H1 (cell line): ENCODE measurements around the gene E2F3. TPM values are rescaled to one million over a fixed set of nuclear protein-coding genes. Genes with fewer than 3 reads are reported as not detected.
A peak's percentile ranks its signal among the peaks of the same experiment; 100 is the strongest.

Experiments used
- CTCF ChIA-PET: fragments of 300-600 bp; sonication (Branson Sonifier 250); formaldehyde crosslinking; loops from one replicate; lab custom pipeline; 2021; ENCODE audit not compliant: partially characterized antibody; lab: Charles Lee
- POLR2A ChIA-PET: fragments of 300-600 bp; sonication (Branson Sonifier 250); formaldehyde crosslinking; loops from one replicate; lab custom pipeline; 2021; ENCODE audit warnings: inconsistent platforms; ENCODE audit not compliant: partially characterized antibody; lab: Charles Lee
- DNase-seq, 2 experiments: peaks; one replicate each; pipeline versions ENCODE4 v3.0.0 to v3.0.0-alpha.2; 2010 to 2022; ENCODE audit warnings: low spot score in 2 of 2, low read depth in 1 of 2, mixed read lengths in 1 of 2
- FAIRE-seq: peaks from 2 replicates; lab custom pipeline; 2011; peaks lifted over from hg19 to GRCh38; lab: Jason Lieb, UNC
- H2AFZ ChIP-seq: 2 replicates; pipeline ENCODE4 v1.8.1; 2012; ENCODE audit warnings: low read length, inconsistent platforms
- H2AK5ac ChIP-seq: 2 replicates; pipeline ENCODE4 v1.6.1; 2013; ENCODE audit warnings: low read depth, low read length
- H2BK120ac ChIP-seq: replicated peaks from 2 replicates; pipeline ENCODE3; 2013; ENCODE audit warnings: low read depth, low read length, inconsistent platforms
- H2BK12ac ChIP-seq: 2 replicates; pipeline ENCODE4 v1.6.1; 2013; ENCODE audit warnings: low read depth, low read length
- H2BK15ac ChIP-seq: 2 replicates; pipeline ENCODE4 v1.6.1; 2013; ENCODE audit warnings: low read length
- H2BK20ac ChIP-seq: 2 replicates; pipeline ENCODE4 v1.6.1; 2013; ENCODE audit warnings: low read length
- H2BK5ac ChIP-seq: 2 replicates; pipeline ENCODE4 v1.6.1; 2013; ENCODE audit warnings: low read depth, low read length
- H3K14ac ChIP-seq: 2 replicates; pipeline ENCODE4 v1.6.1; 2013; ENCODE audit warnings: inconsistent platforms; ENCODE audit not compliant: insufficient read length
- H3K18ac ChIP-seq: 2 replicates; pipeline ENCODE4 v1.6.1; 2013; ENCODE audit warnings: low read length; ENCODE audit errors: extremely low read depth
- H3K23ac ChIP-seq: 2 replicates; pipeline ENCODE4 v1.6.1; 2013; ENCODE audit warnings: inconsistent platforms; ENCODE audit not compliant: insufficient read length
- H3K23me2 ChIP-seq: 2 replicates; pipeline ENCODE4 v1.6.1; 2013; ENCODE audit warnings: low read depth, low read length
- H3K27ac ChIP-seq: 2 replicates; pipeline ENCODE4 v1.6.1; 2011; ENCODE audit warnings: low read depth, low read length, inconsistent platforms
- H3K27me3 ChIP-seq, 4 experiments: replicated peaks in 1 of 4; 1 replicate in 1 of 4; 2 replicates in 3 of 4; pipeline versions ENCODE4 v1.6.1 to v1.8.1; 2011 to 2013; ENCODE audit warnings: low read length in 3 of 4, mild to moderate bottlenecking in 3 of 4, inconsistent platforms in 2 of 4, mixed read lengths in 2 of 4, moderate library complexity in 1 of 4; ENCODE audit not compliant: control insufficient read depth in 3 of 4, insufficient read depth in 3 of 4; ENCODE audit errors: extremely low read depth in 1 of 4
- H3K36me3 ChIP-seq, 4 experiments: 2 replicates each; pipeline versions ENCODE4 v1.6.1 to v1.8.1; 2011 to 2013; ENCODE audit warnings: mild to moderate bottlenecking in 4 of 4, low read length in 3 of 4, moderate library complexity in 2 of 4, control low read depth in 1 of 4, inconsistent platforms in 1 of 4; ENCODE audit not compliant: insufficient read depth in 4 of 4, control insufficient read depth in 2 of 4
- H3K4ac ChIP-seq: replicated peaks from 2 replicates; pipeline ENCODE3; 2013; ENCODE audit warnings: low read length, low read depth, mixed read lengths, inconsistent platforms; ENCODE audit not compliant: insufficient read length
- H3K4me1 ChIP-seq, 4 experiments: replicated peaks in 1 of 4; 1 replicate in 1 of 4; 2 replicates in 3 of 4; pipeline versions ENCODE4 v1.6.1 to v1.8.1; 2011 to 2013; ENCODE audit warnings: low read length in 3 of 4, inconsistent platforms in 2 of 4, mixed read lengths in 1 of 4; ENCODE audit not compliant: insufficient read depth in 4 of 4, control insufficient read depth in 3 of 4
- H3K4me2 ChIP-seq, 2 experiments: 2 replicates each; pipeline versions ENCODE4 v1.6.1 to v1.8.1; 2011 to 2013; ENCODE audit warnings: low read depth in 2 of 2, low read length in 2 of 2, control low read depth in 1 of 2, inconsistent platforms in 1 of 2, mild to moderate bottlenecking in 1 of 2; ENCODE audit not compliant: insufficient read depth in 1 of 2
- H3K4me3 ChIP-seq, 4 experiments: fragments of 200-600, 300-600 bp in 1 of 4; sonication (generic), shearing (Covaris generic), sonication (Bioruptor Twin) in 1 of 4; 2 replicates each; pipeline versions ENCODE4 v1.5.1 to v1.8.1; 2011 to 2016; ENCODE audit warnings: low read length in 4 of 4, low read depth in 3 of 4, control low read depth in 2 of 4, inconsistent platforms in 2 of 4, mild to moderate bottlenecking in 2 of 4, mixed read lengths in 1 of 4, moderate library complexity in 1 of 4; ENCODE audit not compliant: insufficient read depth in 2 of 4; ENCODE audit errors: extremely low read depth in 1 of 4
- H3K56ac ChIP-seq: replicated peaks from 2 replicates; pipeline ENCODE3; 2013; ENCODE audit warnings: low read depth, mild to moderate bottlenecking, mixed read lengths, low read length, inconsistent platforms; ENCODE audit not compliant: insufficient read length
- H3K79me1 ChIP-seq: 2 replicates; pipeline ENCODE4 v1.6.1; 2013; ENCODE audit warnings: low read depth, low read length, control low read depth
- H3K79me2 ChIP-seq, 2 experiments: 2 replicates each; pipeline versions ENCODE4 v1.6.1 to v1.8.1; 2012 to 2013; ENCODE audit warnings: low read length in 2 of 2, mild to moderate bottlenecking in 2 of 2, inconsistent platforms in 1 of 2; ENCODE audit not compliant: insufficient read depth in 2 of 2, control insufficient read depth in 1 of 2
- H3K9ac ChIP-seq, 4 experiments: replicated peaks in 1 of 4; 1 replicate in 1 of 4; 2 replicates in 3 of 4; pipeline versions ENCODE4 v1.6.1 to v1.8.1; 2011 to 2013; ENCODE audit warnings: low read depth in 3 of 4, low read length in 3 of 4, control low read depth in 2 of 4, mild to moderate bottlenecking in 2 of 4, moderate library complexity in 2 of 4, inconsistent platforms in 1 of 4; ENCODE audit errors: extremely low read depth in 1 of 4
- H3K9me3 ChIP-seq, 2 experiments: 2 replicates each; pipeline versions ENCODE4 v1.6.1 to v1.8.1; 2012 to 2013; ENCODE audit warnings: mild to moderate bottlenecking in 2 of 2, moderate library complexity in 2 of 2, control low read depth in 1 of 2, inconsistent platforms in 1 of 2, low read depth in 1 of 2, low read length in 1 of 2, mixed read lengths in 1 of 2; ENCODE audit not compliant: insufficient read depth in 2 of 2
- H4K20me1 ChIP-seq, 2 experiments: replicated peaks in 1 of 2; 2 replicates each; pipeline versions ENCODE3 to v1.8.1; 2011 to 2013; ENCODE audit warnings: inconsistent platforms in 2 of 2, low read length in 2 of 2, mild to moderate bottlenecking in 1 of 2; ENCODE audit not compliant: insufficient read depth in 2 of 2, control insufficient read depth in 1 of 2
- H4K5ac ChIP-seq: 2 replicates; pipeline ENCODE4 v1.6.1; 2013; ENCODE audit warnings: low read length, low read depth, mixed read lengths, inconsistent platforms; ENCODE audit not compliant: insufficient read length
- H4K8ac ChIP-seq: 2 replicates; pipeline ENCODE4 v1.8.0; 2013; ENCODE audit warnings: mild to moderate bottlenecking, moderate library complexity, low read length, inconsistent platforms; ENCODE audit not compliant: insufficient read depth; ENCODE audit errors: extremely low read depth
- H4K91ac ChIP-seq: replicated peaks from 2 replicates; pipeline ENCODE3; 2013; ENCODE audit warnings: low read length, mixed read lengths, inconsistent platforms; ENCODE audit not compliant: insufficient read length
- BCL11A ChIP-seq, 2 experiments: IDR thresholded peaks; one replicate each; pipeline ENCODE4 v1.6.1; 2011; ENCODE audit warnings: low read depth in 2 of 2, low read length in 2 of 2, mild to moderate bottlenecking in 2 of 2
- CHD2 ChIP-seq: IDR thresholded peaks from 2 replicates; pipeline ENCODE4 v1.6.1; 2012; ENCODE audit warnings: low read length, improper control_type of control experiment
- KDM4A ChIP-seq: IDR thresholded peaks from one replicate; pipeline ENCODE4 v1.7.1; 2012; ENCODE audit warnings: low read depth, mild to moderate bottlenecking, moderate library complexity, low read length, inconsistent platforms; ENCODE audit not compliant: severe bottlenecking
- MAFK ChIP-seq: IDR thresholded peaks from 2 replicates; pipeline ENCODE4 v1.6.1; 2012; ENCODE audit warnings: low read depth, mild to moderate bottlenecking, improper control_type of control experiment, low read length
- RNF2 ChIP-seq: fragments of 200-900, 300-1000 bp; sonication (generic); IDR thresholded peaks from 2 replicates; pipeline ENCODE4 v1.7.1; 2016; ENCODE audit warnings: borderline replicate concordance, low read depth, mild to moderate bottlenecking, antibody characterized with exemption, low read length; ENCODE audit not compliant: poor library complexity, severe bottlenecking; ENCODE audit errors: missing control alignments
- SAP30 ChIP-seq: fragments of 300-600 bp; sonication (generic); IDR thresholded peaks from 2 replicates; pipeline ENCODE4 v1.7.1; 2012; ENCODE audit warnings: low read length, moderate library complexity, mild to moderate bottlenecking, inconsistent platforms; ENCODE audit not compliant: insufficient read depth, insufficient replicate concordance
- SP4 ChIP-seq: IDR thresholded peaks from 2 replicates; pipeline ENCODE4 v1.6.1; 2012; ENCODE audit warnings: low read length, inconsistent platforms
- ZNF274 ChIP-seq: IDR thresholded peaks from 2 replicates; pipeline ENCODE4 v1.7.0; 2012; ENCODE audit warnings: low read length, borderline replicate concordance; ENCODE audit errors: extremely low read depth
- WGBS, 2 experiments: shearing (Covaris generic) in 1 of 2; methylation state at CpG; one replicate each; pipeline versions ENCODE4 v1.1.6 to v1.1.7; 2013 to 2015; ENCODE audit warnings: low lambda C conversion rate in 2 of 2, mixed read lengths in 2 of 2, inconsistent platforms in 1 of 2, low coverage in 1 of 2, missing lambda C conversion rate in 1 of 2; ENCODE audit not compliant: insufficient replicate concordance in 2 of 2, insufficient coverage in 1 of 2, insufficient read length in 1 of 2; ENCODE audit errors: extremely low coverage in 1 of 2, missing lambda C conversion rate in 1 of 2; 5-methylcytosine and 5-hydroxymethylcytosine counted together
- polyA plus RNA-seq, 7 experiments: library from polyadenylated mRNA; depleted of rRNA in 3 of 7; stranded (reverse) in 5 of 7; unstranded in 2 of 7; fragments of >200 nt in 5 of 7; fragments of 200-250 nt in 2 of 7; gene quantifications; 1 replicate in 5 of 7; 2 replicates in 1 of 7; 4 replicates in 1 of 7; pipeline versions ENCODE4 v1.2.1 to v1.2.3, GENCODE V29; 2011 to 2013; ENCODE audit warnings: missing spikeins in 2 of 7, mixed read lengths in 2 of 7
- total RNA-seq: library from RNA; stranded (reverse); fragmentation: NEBNext Ultra II Directional; extraction: Animal tissue kit (Norgen Biotek cat#: 25700); gene quantifications from 2 replicates; pipeline ENCODE4 v1.2.1, GENCODE V29; 2021

Gene E2F3
- total and polyA plus RNA-seq, 2 of the 8 experiments (the other 6 are each of a cell fraction or from before 2014, with no cell fraction given): 14.9 to 42.2 TPM

- peaks cover 2 to 4% of the 10 kb centered on the region in 2 experiments for H4K20me1 ChIP-seq
Observed at GRCh38 chr6:20468209-20468608, 66.5 kb downstream of the E2F3 start.

More at GRCh38 chr6:20468209-20468608, 66.5 kb downstream of the E2F3 start:
- Histone ChIP-seq H3K4ac (no peak overlapping the region), H2BK20ac (no peak overlapping the region), H3K18ac (peak overlapping the region; percentile 55; the same call in 1 of the 2 replicates), H3K9ac (no peak overlapping the region), H3K9me3 (no peaks in the 10 kb centered on the region), H2BK5ac (peak overlapping the region; percentile 63; the same call in 1 of the 2 replicates), H3K27me3 (no peaks in the 10 kb centered on the region), H3K27ac (no peak overlapping the region), H3K36me3 (no peaks in the 10 kb centered on the region; a peak in 1 of 8 replicates), H2BK12ac (peak overlapping the region; percentile 19; the same call in 1 of the 2 replicates), H3K79me2 (peaks cover 0 to 80% of the 10 kb centered on the region in 2 experiments; a peak in 3 of 4 replicates), H3K79me1 (peaks cover 8% of the 10 kb centered on the region), H4K91ac (no peak overlapping the region), H3K14ac (no peak overlapping the region), H3K4me3 (no peak overlapping the region), H4K5ac (no peak overlapping the region), H4K8ac (no peak overlapping the region), H3K4me2 (peak overlapping the region in 1 of 2 experiments; percentile 29; a peak in 1 of 4 replicates), H3K4me1 (peaks cover 3 to 24% (median 17%) of the 10 kb centered on the region in 4 experiments; a peak in 5 of 7 replicates), H2BK15ac (0 out of 2 replicates have a peak overlapping the region, but pooled peaks have one; percentile 83), H3K23me2 (no peaks in the 10 kb centered on the region), H2AFZ (no peak overlapping the region), H2BK120ac (peak overlapping the region; percentile 51), H2AK5ac (peak overlapping the region; percentile 79; the same call in 1 of the 2 replicates), H3K56ac (no peak overlapping the region), H3K23ac (no peak overlapping the region)
- WGBS, 2 experiments: 92% methylated on average over 7 of the region's 7 CpGs; no CpG with 5 or more reads in 1 of the 2 experiments
- FAIRE-seq (no peak), DNase-seq (no peak)
- POLR2A ChIA-PET: interaction anchor here (0.8 to 4.5 kb wide), 5 partner anchors 13 to 64 kb away, joined by 3 to 27 read pairs (median 5); no protein-coding TSS in a partner anchor
- CTCF ChIA-PET: interaction anchor here (0.9 to 1.3 kb wide), 4 partner anchors 16 to 68 kb away, joined by 3 to 4 read pairs (median 3); no protein-coding TSS in a partner anchor
- TF ChIP-seq KDM4A (no peak), SP4 (no peak), RNF2 (no peak), SAP30 (no peak), BCL11A (IDR thresholded peaks at IDR 0.05; ENCODE audit: low read depth in 2 of 2, low read length in 2 of 2) (no peak), CHD2 (no peak), MAFK (no peak), ZNF274 (no peak)
